Stimulated activated CD4-positive, alpha-beta T cell treated with anti-CD3 and anti-CD28 coated beads, TNF-alpha, amount 100 ng/mL, for 24 hours (primary cell): Measurements from ENCODE around the gene TIAM1.

Experiments used
- DNase-seq, 3 experiments: peaks; one replicate each; pipeline ENCODE4 v3.0.0-alpha.2; 2020; ENCODE audit warnings: low read depth in 3 of 3

Gene TIAM1

GRCh38 chr21:31287201-31287600 is 56.9 kb downstream of the TIAM1 start:
- no peak for DNase-seq

GRCh38 chr21:31286621-31287020 is 57.4 kb downstream of the TIAM1 start:
- DNase-seq, result no peak

- DNase-seq, result no peak
These were observed 59.2 kb downstream of the TIAM1 start for GRCh38 chr21:31284797-31285397.

GRCh38 chr21:31283025-31283424 is 61.0 kb downstream of the TIAM1 start:
- DNase-seq, result no peak

GRCh38 chr21:31282095-31282709 is 61.9 kb downstream of the TIAM1 start:
- no peak for DNase-seq

GRCh38 chr21:31281561-31281960 is 62.5 kb downstream of the TIAM1 start:
- DNase-seq, result no peak

GRCh38 chr21:31279986-31280385 is 64.1 kb downstream of the TIAM1 start:
- no peak for DNase-seq

GRCh38 chr21:31279214-31279613 is 64.8 kb downstream of the TIAM1 start:
- no peak for DNase-seq

GRCh38 chr21:31278511-31279130 is 65.4 kb downstream of the TIAM1 start:
- DNase-seq, result no peak

- no peak for DNase-seq
These were observed 67.4 kb downstream of the TIAM1 start for GRCh38 chr21:31276663-31277062.

- no peak for DNase-seq
These were observed 68.2 kb downstream of the TIAM1 start for GRCh38 chr21:31275901-31276300.

GRCh38 chr21:31273278-31273677 is 70.8 kb downstream of the TIAM1 start:
- no peak for DNase-seq

GRCh38 chr21:31268090-31268489 is 76.0 kb downstream of the TIAM1 start:
- DNase-seq, result no peak

GRCh38 chr21:31267644-31268043 is 76.4 kb downstream of the TIAM1 start:
- no peak for DNase-seq

GRCh38 chr21:31266241-31266640 is 77.8 kb downstream of the TIAM1 start:
- DNase-seq, result no peak

GRCh38 chr21:31265366-31266013 is 78.6 kb downstream of the TIAM1 start:
- no peak for DNase-seq

GRCh38 chr21:31264574-31264973 is 79.5 kb downstream of the TIAM1 start:
- no peak for DNase-seq

GRCh38 chr21:31262728-31263127 is 81.3 kb downstream of the TIAM1 start:
- DNase-seq, result no peak

GRCh38 chr21:31261759-31262158 is 82.3 kb downstream of the TIAM1 start:
- DNase-seq, result no peak

- no peak for DNase-seq
These were observed 83.3 kb downstream of the TIAM1 start for GRCh38 chr21:31260790-31261189.

GRCh38 chr21:31258073-31258472 is 86.0 kb downstream of the TIAM1 start:
- DNase-seq, result no peak

- DNase-seq, result no peak
These were observed 86.8 kb downstream of the TIAM1 start for GRCh38 chr21:31257265-31257664.

GRCh38 chr21:31255896-31256295 is 88.2 kb downstream of the TIAM1 start:
- no peak for DNase-seq
